ENCODE results near the gene YWHAH. TPM values are rescaled to one million over a fixed set of nuclear protein-coding genes. Genes with fewer than 3 reads are reported as not detected.

YWHAH gene
- total and polyA plus RNA-seq, 2 donors (not counting 1 experiment from before 2014, with no cell fraction given): 32.6 to 51.1 TPM

GRCh38 chr22:31972180-31972579, 27.8 kb downstream of the YWHAH start:
- DNase-seq (no peak), ATAC-seq (ENCODE audit: low read depth) (no peak)
- intact Hi-C loops (cut with micrococcal nuclease): no loop called here
- no peaks in the 10 kb centered on the region for H3K36me3 ChIP-seq (replicated peaks in 1 of 2; ENCODE audit: control extremely low read depth in 1 of 2, control insufficient read depth in 1 of 2, extremely low read depth in 1 of 2, insufficient read depth in 2 of 2, low read length in 1 of 2)
- WGBS (ENCODE audit: insufficient coverage): 92% methylated on average over 14 of the region's 14 CpGs
- CTCF ChIA-PET: interaction anchor here (0.8 to 1.6 kb wide), 2 partner anchors 108 to 501 kb away, joined by 3 to 4 read pairs; no protein-coding TSS in a partner anchor
- POLR2A ChIA-PET: no interaction called here
- H4K20me1 ChIP-seq (ENCODE audit: control insufficient read depth, insufficient read depth, low read length, poor library complexity, severe bottlenecking): no peaks in the 10 kb centered on the region
- no peaks in the 10 kb centered on the region for H3K27me3 Mint-ChIP-seq
- no peaks in the 10 kb centered on the region for H3K27me3 ChIP-seq (replicated peaks in 1 of 4; ENCODE audit: control extremely low read depth in 1 of 4, control insufficient read depth in 3 of 4, insufficient read depth in 4 of 4, low read length in 3 of 4)
- H3K27ac Mint-ChIP-seq: no peak overlapping the region
- H3K9me3 ChIP-seq (ENCODE audit: control extremely low read depth in 1 of 3, control insufficient read depth in 2 of 3, insufficient read depth in 1 of 3, low read length in 2 of 3): peaks cover 0 to 4% (median 0%) of the 10 kb centered on the region in 3 donors
- H3K9me3 Mint-ChIP-seq (ENCODE audit: insufficient read depth): no peaks in the 10 kb centered on the region
- H3K79me2 ChIP-seq (ENCODE audit: control insufficient read depth, insufficient read depth, low read length): no peaks in the 10 kb centered on the region
- TF ChIP-seq EZH2 (IDR thresholded peaks at IDR 0.05; ENCODE audit: borderline replicate concordance, insufficient read depth, low read depth, low read length, poor library complexity, severe bottlenecking): no peak
- no peak for TF ChIP-seq CTCF (IDR thresholded peaks at IDR 0.05)
- H3K4me1 Mint-ChIP-seq: peaks cover 22% of the 10 kb centered on the region
- no peak overlapping the region for H2AFZ ChIP-seq (ENCODE audit: insufficient read depth, low read depth, low read length, poor library complexity, severe bottlenecking)
- no peak overlapping the region for H3K27ac ChIP-seq (ENCODE audit: low read length in 2 of 2)
- no peak overlapping the region for H3K4me2 ChIP-seq (replicated peaks; ENCODE audit: low read depth, low read length, poor library complexity, severe bottlenecking)
- H3K9ac ChIP-seq (ENCODE audit: low read length): no peak overlapping the region
- H3K4me3 ChIP-seq (ENCODE audit: control extremely low read depth in 1 of 5, extremely low read depth in 1 of 5, insufficient read depth in 1 of 5, low read depth in 2 of 5, low read length in 4 of 5): no peak overlapping the region
- H3K4me3 Mint-ChIP-seq: no peak overlapping the region
- peaks cover 16 to 24% of the 10 kb centered on the region in 2 donors for H3K4me1 ChIP-seq (ENCODE audit: control insufficient read depth in 2 of 2, insufficient read depth in 2 of 2, low read length in 2 of 2)

GRCh38 chr22:31973739-31974138, 29.4 kb downstream of the YWHAH start:
- H3K4me1 Mint-ChIP-seq: peaks cover 32% of the 10 kb centered on the region
- CTCF ChIA-PET: interaction anchor here (0.6 to 1.1 kb wide), 2 partner anchors 108 to 214 kb away, joined by 3 to 8 read pairs; no protein-coding TSS in a partner anchor

More at GRCh38 chr22:31973739-31974138, 29.4 kb downstream of the YWHAH start:
- WGBS (ENCODE audit: insufficient coverage): 77% methylated on average over 4 of the region's 5 CpGs
- no peak for TF ChIP-seq EZH2 (IDR thresholded peaks at IDR 0.05; ENCODE audit: borderline replicate concordance, insufficient read depth, low read depth, low read length, poor library complexity, severe bottlenecking)
- TF ChIP-seq CTCF (IDR thresholded peaks at IDR 0.05): no peak
- ATAC-seq (ENCODE audit: low read depth): no peak
- Mint-ChIP-seq H3K27ac (no peak overlapping the region), H3K27me3 (no peaks in the 10 kb centered on the region), H3K4me3 (no peak overlapping the region), H3K9me3 (ENCODE audit: insufficient read depth) (no peaks in the 10 kb centered on the region)
- Histone ChIP-seq H3K9ac (ENCODE audit: low read length) (no peak overlapping the region), H3K4me3 (ENCODE audit: control extremely low read depth in 1 of 5, extremely low read depth in 1 of 5, insufficient read depth in 1 of 5, low read depth in 2 of 5, low read length in 4 of 5) (no peak overlapping the region), H3K27ac (ENCODE audit: low read length in 2 of 2) (no peak overlapping the region), H3K79me2 (ENCODE audit: control insufficient read depth, insufficient read depth, low read length) (no peaks in the 10 kb centered on the region), H4K20me1 (ENCODE audit: control insufficient read depth, insufficient read depth, low read length, poor library complexity, severe bottlenecking) (no peaks in the 10 kb centered on the region), H3K27me3 (replicated peaks in 1 of 4; ENCODE audit: control extremely low read depth in 1 of 4, control insufficient read depth in 3 of 4, insufficient read depth in 4 of 4, low read length in 3 of 4) (no peaks in the 10 kb centered on the region), H3K4me2 (replicated peaks; ENCODE audit: low read depth, low read length, poor library complexity, severe bottlenecking) (no peak overlapping the region), H2AFZ (ENCODE audit: insufficient read depth, low read depth, low read length, poor library complexity, severe bottlenecking) (no peak overlapping the region), H3K9me3 (ENCODE audit: control extremely low read depth in 1 of 3, control insufficient read depth in 2 of 3, insufficient read depth in 1 of 3, low read length in 2 of 3) (peaks cover 0 to 4% (median 0%) of the 10 kb centered on the region in 3 donors), H3K4me1 (ENCODE audit: control insufficient read depth in 2 of 2, insufficient read depth in 2 of 2, low read length in 2 of 2) (peaks cover 23 to 34% of the 10 kb centered on the region in 2 donors), H3K36me3 (replicated peaks in 1 of 2; ENCODE audit: control extremely low read depth in 1 of 2, control insufficient read depth in 1 of 2, extremely low read depth in 1 of 2, insufficient read depth in 2 of 2, low read length in 1 of 2) (no peaks in the 10 kb centered on the region)
- DNase-seq: no peak
- intact Hi-C loops (cut with micrococcal nuclease): no loop called here
- POLR2A ChIA-PET: no interaction called here
